Stimulated activated naive CD8-positive, alpha-beta T cell treated with anti-CD3 and anti-CD28 coated beads, Interleukin-15, Interleukin-2, amounts not matched to agents 100 ng/mL and 50 ng/mL, for 24 hours (primary cell): ENCODE measurements around the gene PTPN21.

ENCODE experiments used
- H3K27ac Mint-ChIP-seq: one replicate; pipeline ENCODE4 v1.8.0; 2021; ENCODE audit warnings: mild to moderate bottlenecking, mixed read lengths
- H3K27me3 Mint-ChIP-seq: one replicate; pipeline ENCODE4 v1.8.0; 2021; ENCODE audit warnings: mixed read lengths
- H3K36me3 Mint-ChIP-seq: one replicate; pipeline ENCODE4 v1.8.0; 2021; ENCODE audit warnings: low read depth, mixed read lengths
- H3K4me1 Mint-ChIP-seq: one replicate; pipeline ENCODE4 v1.8.0; 2021; ENCODE audit warnings: low read depth, mixed read lengths
- H3K4me3 Mint-ChIP-seq: one replicate; pipeline ENCODE4 v1.8.0; 2021; ENCODE audit warnings: mild to moderate bottlenecking, mixed read lengths
- H3K9me3 Mint-ChIP-seq: one replicate; pipeline ENCODE4 v1.8.0; 2021; ENCODE audit warnings: mixed read lengths

Gene PTPN21

GRCh38 chr14:88504602-88505001, 50.2 kb downstream of the PTPN21 start:
- no peak overlapping the region for H3K27ac Mint-ChIP-seq
- H3K4me1 Mint-ChIP-seq, result no peaks in the 10 kb centered on the region

GRCh38 chr14:88503754-88504406, 50.9 kb downstream of the PTPN21 start:
- peaks cover 8% of the 10 kb centered on the region for H3K27me3 Mint-ChIP-seq
- no peak overlapping the region for H3K4me3 Mint-ChIP-seq
- no peaks in the 10 kb centered on the region for H3K36me3 Mint-ChIP-seq
- H3K4me1 Mint-ChIP-seq, result no peaks in the 10 kb centered on the region
- no peak overlapping the region for H3K27ac Mint-ChIP-seq
- H3K9me3 Mint-ChIP-seq, result no peaks in the 10 kb centered on the region

More at GRCh38 chr14:88504602-88505001, 50.2 kb downstream of the PTPN21 start:
- no peak overlapping the region for H3K4me3 Mint-ChIP-seq
- peaks cover 13% of the 10 kb centered on the region for H3K27me3 Mint-ChIP-seq
- H3K36me3 Mint-ChIP-seq, result no peaks in the 10 kb centered on the region
- no peaks in the 10 kb centered on the region for H3K9me3 Mint-ChIP-seq

DNA sequence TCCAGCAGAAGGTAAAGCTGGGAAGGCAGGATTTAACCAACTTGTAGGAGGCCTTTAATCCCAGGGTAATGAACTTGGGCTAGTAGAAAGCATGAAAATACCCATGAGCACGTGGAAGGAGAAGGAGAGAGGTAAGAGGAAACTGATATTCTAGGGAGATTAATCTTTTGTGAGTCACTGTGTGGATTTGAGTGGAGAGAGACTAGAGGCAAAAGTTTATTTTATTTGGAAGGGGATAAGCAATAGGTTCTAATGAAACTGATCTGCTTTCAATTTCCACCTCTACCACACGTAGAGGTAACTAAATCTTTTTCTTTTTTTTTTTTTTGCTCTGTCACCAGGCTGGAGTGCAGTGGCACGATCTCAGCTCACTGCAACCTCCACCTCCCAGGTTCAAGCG, 52.1 kb downstream of the PTPN21 start:
- no peaks in the 10 kb centered on the region for H3K9me3 Mint-ChIP-seq
- H3K4me1 Mint-ChIP-seq, result no peaks in the 10 kb centered on the region
- H3K36me3 Mint-ChIP-seq, result no peaks in the 10 kb centered on the region
- H3K27ac Mint-ChIP-seq, result no peak overlapping the region
- no peak overlapping the region for H3K4me3 Mint-ChIP-seq
- peaks cover 8% of the 10 kb centered on the region for H3K27me3 Mint-ChIP-seq

DNA sequence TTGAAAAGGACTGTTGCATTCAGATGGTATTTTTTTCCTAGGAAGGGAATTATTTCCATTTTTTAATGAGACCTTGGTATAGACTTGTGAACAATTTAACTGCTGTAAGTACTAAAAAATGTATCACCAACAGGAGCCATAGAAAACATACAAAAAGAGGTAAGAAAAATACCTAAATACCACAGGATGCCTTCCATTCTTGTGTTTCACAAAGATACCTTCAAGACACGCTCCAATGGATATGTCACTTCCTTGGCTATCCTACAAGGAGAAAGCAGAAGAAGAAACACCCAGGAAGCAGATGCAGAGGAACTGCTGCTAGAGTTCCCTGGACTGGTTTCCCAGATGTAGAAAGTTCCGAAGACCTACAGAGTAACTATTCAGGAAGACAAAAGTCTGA, 54.2 kb downstream of the PTPN21 start:
- H3K4me3 Mint-ChIP-seq, result no peak overlapping the region
- H3K27ac Mint-ChIP-seq, result no peak overlapping the region
- H3K4me1 Mint-ChIP-seq, result no peaks in the 10 kb centered on the region
- no peaks in the 10 kb centered on the region for H3K36me3 Mint-ChIP-seq
- H3K9me3 Mint-ChIP-seq, result no peaks in the 10 kb centered on the region
- peaks cover 8% of the 10 kb centered on the region for H3K27me3 Mint-ChIP-seq

- no peaks in the 10 kb centered on the region for H3K36me3 Mint-ChIP-seq
- H3K4me3 Mint-ChIP-seq, result no peak overlapping the region
- H3K4me1 Mint-ChIP-seq, result no peaks in the 10 kb centered on the region
- peaks cover 9% of the 10 kb centered on the region for H3K27me3 Mint-ChIP-seq
- H3K9me3 Mint-ChIP-seq, result no peaks in the 10 kb centered on the region
- no peak overlapping the region for H3K27ac Mint-ChIP-seq
Measured at GRCh38 chr14:88499225-88499624, 55.6 kb downstream of the PTPN21 start.

- peaks cover 20% of the 10 kb centered on the region for H3K27me3 Mint-ChIP-seq
- H3K4me3 Mint-ChIP-seq, result no peak overlapping the region
- no peak overlapping the region for H3K27ac Mint-ChIP-seq
- no peaks in the 10 kb centered on the region for H3K9me3 Mint-ChIP-seq
- H3K36me3 Mint-ChIP-seq, result no peaks in the 10 kb centered on the region
- no peaks in the 10 kb centered on the region for H3K4me1 Mint-ChIP-seq
Measured at GRCh38 chr14:88496414-88496813, 58.4 kb downstream of the PTPN21 start.

DNA sequence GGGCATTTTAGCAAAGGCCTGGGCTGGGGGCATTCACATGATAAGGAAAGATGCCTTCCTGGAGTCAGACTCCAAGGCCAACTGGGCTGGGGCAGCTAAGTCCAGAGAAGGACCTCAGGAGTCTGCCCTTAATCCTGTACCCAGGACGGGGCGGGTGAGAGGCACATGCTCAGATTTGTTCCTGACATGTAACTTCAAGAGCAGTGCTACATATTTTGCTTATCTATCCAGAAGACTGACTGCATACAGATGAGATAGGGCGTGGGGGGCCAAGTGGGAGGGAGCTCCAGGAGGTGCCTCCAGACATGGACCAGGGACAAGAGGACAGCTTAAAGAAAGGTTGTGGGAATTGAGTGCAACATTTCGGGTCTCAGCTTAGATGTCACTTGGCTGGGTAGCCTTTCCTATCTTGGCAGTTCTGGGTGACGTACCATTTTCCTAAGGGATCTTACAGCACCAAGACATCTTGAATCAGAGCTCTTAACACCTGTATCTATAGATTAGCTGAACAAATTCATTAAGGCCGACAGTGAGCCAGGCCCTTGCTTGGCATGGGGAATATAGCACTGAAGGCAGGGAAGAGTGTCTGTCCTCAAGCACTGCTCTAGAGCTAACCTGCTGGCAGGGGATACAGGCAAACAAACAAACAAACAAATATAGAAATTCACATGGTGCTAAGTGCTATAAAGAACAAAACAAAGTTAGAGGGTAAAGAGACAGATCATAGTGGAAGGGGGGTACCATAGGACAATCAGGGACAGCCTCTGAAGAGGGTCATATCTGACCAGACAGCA, 61.2 kb downstream of the PTPN21 start:
- Mint-ChIP-seq H3K4me1 (no peaks in the 10 kb centered on the region), H3K9me3 (no peaks in the 10 kb centered on the region), H3K4me3 (no peak overlapping the region), H3K27me3 (peaks cover 20% of the 10 kb centered on the region), H3K27ac (no peak overlapping the region), H3K36me3 (no peaks in the 10 kb centered on the region)

DNA sequence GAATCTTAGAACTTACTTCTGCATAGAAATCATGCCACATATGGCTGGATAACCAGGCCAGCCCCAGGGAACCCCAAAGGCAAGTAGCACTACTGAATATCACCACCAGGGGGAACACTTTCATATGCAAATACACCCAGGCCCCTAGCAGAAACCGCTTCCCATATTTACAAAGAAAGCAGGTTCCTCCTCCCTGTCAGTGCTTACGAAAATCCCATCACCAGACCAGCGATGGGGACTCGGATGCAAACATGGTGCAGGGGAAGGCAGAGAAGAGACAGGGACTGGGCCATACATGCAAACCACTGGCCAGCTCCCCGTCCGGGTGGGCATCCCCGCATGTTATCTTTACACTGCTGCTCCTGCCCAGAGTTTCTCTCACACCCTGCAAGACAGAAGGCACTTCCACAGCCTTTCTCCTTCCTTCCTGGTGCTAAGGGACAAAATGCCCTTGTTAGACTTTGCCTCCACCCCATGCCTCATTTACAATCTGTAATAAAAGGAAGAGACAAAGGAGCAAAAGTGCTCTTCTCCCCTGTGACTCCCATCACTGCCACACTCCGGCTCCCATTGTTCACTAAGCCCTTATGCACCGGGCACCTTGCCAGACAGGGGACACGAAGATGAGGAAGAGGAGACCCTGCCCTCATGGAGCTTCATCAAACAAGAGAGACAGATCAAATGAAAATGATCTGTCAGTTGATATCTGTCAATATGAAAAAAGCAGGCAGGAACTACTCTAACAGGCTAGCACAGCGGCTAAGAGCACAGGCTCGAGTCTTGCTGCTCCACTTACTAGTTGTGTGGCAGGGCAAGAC, 62.3 kb downstream of the PTPN21 start:
- H3K4me1 Mint-ChIP-seq, result no peaks in the 10 kb centered on the region
- H3K4me3 Mint-ChIP-seq, result no peak overlapping the region
- no peaks in the 10 kb centered on the region for H3K36me3 Mint-ChIP-seq
- no peaks in the 10 kb centered on the region for H3K9me3 Mint-ChIP-seq
- H3K27ac Mint-ChIP-seq, result no peak overlapping the region
- peaks cover 20% of the 10 kb centered on the region for H3K27me3 Mint-ChIP-seq

- Mint-ChIP-seq H3K27ac (no peak overlapping the region), H3K36me3 (no peaks in the 10 kb centered on the region), H3K4me1 (no peaks in the 10 kb centered on the region), H3K9me3 (no peaks in the 10 kb centered on the region), H3K27me3 (peaks cover 16% of the 10 kb centered on the region), H3K4me3 (no peak overlapping the region)
Measured at GRCh38 chr14:88490168-88490567, 64.6 kb downstream of the PTPN21 start.

- Mint-ChIP-seq H3K27ac (no peak overlapping the region), H3K9me3 (no peaks in the 10 kb centered on the region), H3K4me1 (no peaks in the 10 kb centered on the region), H3K27me3 (peaks cover 14% of the 10 kb centered on the region), H3K36me3 (no peaks in the 10 kb centered on the region), H3K4me3 (no peak overlapping the region)
Measured at GRCh38 chr14:88488897-88489296, 65.9 kb downstream of the PTPN21 start.

DNA sequence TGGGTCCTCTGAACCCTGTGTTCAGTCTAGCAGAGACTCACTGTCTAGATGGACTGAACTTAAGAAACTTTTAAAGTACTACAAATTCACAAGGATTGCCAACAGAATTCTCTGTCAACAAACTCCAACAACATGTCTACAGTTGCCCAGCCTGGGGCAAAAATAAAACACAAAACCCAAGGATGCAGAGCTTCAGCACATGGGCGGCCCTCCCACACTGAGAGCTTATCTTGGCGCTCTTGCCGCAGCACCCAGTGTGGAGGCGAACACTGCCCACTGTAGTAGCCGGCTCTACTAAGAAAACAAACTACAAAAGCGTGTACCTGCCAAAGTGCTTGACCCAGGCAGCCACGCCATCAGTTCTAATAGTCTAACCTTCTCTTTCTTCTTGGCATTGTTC, 66.7 kb downstream of the PTPN21 start:
- H3K9me3 Mint-ChIP-seq, result no peaks in the 10 kb centered on the region
- no peaks in the 10 kb centered on the region for H3K4me1 Mint-ChIP-seq
- H3K4me3 Mint-ChIP-seq, result no peak overlapping the region
- H3K27me3 Mint-ChIP-seq, result peaks cover 6% of the 10 kb centered on the region
- no peaks in the 10 kb centered on the region for H3K36me3 Mint-ChIP-seq
- H3K27ac Mint-ChIP-seq, result no peak overlapping the region

- Mint-ChIP-seq H3K4me3 (no peak overlapping the region), H3K4me1 (no peaks in the 10 kb centered on the region), H3K27ac (no peak overlapping the region), H3K27me3 (peaks cover 4% of the 10 kb centered on the region), H3K9me3 (no peaks in the 10 kb centered on the region), H3K36me3 (no peaks in the 10 kb centered on the region)
Measured at GRCh38 chr14:88482524-88482923, 72.3 kb downstream of the PTPN21 start.

GRCh38 chr14:88481794-88482193, 73.0 kb downstream of the PTPN21 start:
- no peaks in the 10 kb centered on the region for H3K4me1 Mint-ChIP-seq
- no peak overlapping the region for H3K27ac Mint-ChIP-seq
- H3K36me3 Mint-ChIP-seq, result no peaks in the 10 kb centered on the region
- no peaks in the 10 kb centered on the region for H3K9me3 Mint-ChIP-seq
- no peak overlapping the region for H3K4me3 Mint-ChIP-seq
- H3K27me3 Mint-ChIP-seq, result peaks cover 4% of the 10 kb centered on the region

DNA sequence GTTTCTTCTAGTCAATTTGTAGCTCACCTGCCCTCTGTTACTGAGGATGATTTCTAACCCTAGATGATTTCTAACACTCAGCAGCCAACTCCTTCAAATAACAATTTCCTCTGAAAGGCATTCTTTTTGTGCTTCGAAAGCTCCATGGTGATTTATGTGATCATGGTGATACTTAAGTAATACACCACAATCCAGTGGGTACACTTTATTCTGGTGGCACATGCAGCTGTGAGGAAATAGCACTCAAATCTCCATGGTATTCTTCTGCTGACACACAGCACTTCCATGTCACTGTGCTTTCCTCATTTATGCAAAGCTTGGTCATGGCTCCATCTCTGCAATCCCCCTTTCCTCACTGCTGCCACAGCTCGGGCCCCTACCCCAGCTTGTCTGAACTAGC, 73.7 kb downstream of the PTPN21 start:
- no peaks in the 10 kb centered on the region for H3K36me3 Mint-ChIP-seq
- no peaks in the 10 kb centered on the region for H3K4me1 Mint-ChIP-seq
- no peaks in the 10 kb centered on the region for H3K9me3 Mint-ChIP-seq
- no peak overlapping the region for H3K27ac Mint-ChIP-seq
- no peak overlapping the region for H3K4me3 Mint-ChIP-seq
- peaks cover 4% of the 10 kb centered on the region for H3K27me3 Mint-ChIP-seq

GRCh38 chr14:88479574-88479987, 75.2 kb downstream of the PTPN21 start:
- Mint-ChIP-seq H3K4me3 (no peak overlapping the region), H3K9me3 (no peaks in the 10 kb centered on the region), H3K36me3 (no peaks in the 10 kb centered on the region), H3K27ac (no peak overlapping the region), H3K27me3 (peaks cover 4% of the 10 kb centered on the region), H3K4me1 (no peaks in the 10 kb centered on the region)
